HCT116 (cell line): ENCODE measurements around the gene PER2. TPM values are rescaled to one million over a fixed set of nuclear protein-coding genes. Genes with fewer than 3 reads are reported as not detected.

ENCODE experiments used
- total RNA-seq: library from RNA; stranded (reverse); gene quantifications from one replicate; pipeline ENCODE4 v1.2.1, GENCODE V29; 2021; ENCODE audit not compliant: unreplicated experiment

Gene PER2
- total RNA-seq, 1 experiment from 2014 or later: 18.7 TPM

Other genes starting within 250 kb of the PER2 start
- 28.7 TPM for gene SCLY, start 227.6 kb downstream of the PER2 start, total RNA-seq
- gene ESPNL, start 188.3 kb downstream of the PER2 start, total RNA-seq: 0.22 TPM
- 0.61 TPM for gene KLHL30, start 149.9 kb downstream of the PER2 start, total RNA-seq
- gene ERFE, start 129.6 kb downstream of the PER2 start, total RNA-seq: 17.3 TPM
- gene ILKAP, start 84.9 kb downstream of the PER2 start, total RNA-seq: 53.4 TPM
- gene HES6, start 48.6 kb downstream of the PER2 start, total RNA-seq: 47.8 TPM
- gene TRAF3IP1, start 31.9 kb upstream of the PER2 start, total RNA-seq: 19.4 TPM
- gene ASB1, start 138.3 kb upstream of the PER2 start, total RNA-seq: 43.1 TPM